ENCODE results near the gene PPTC7. TPM values are rescaled to one million over a fixed set of nuclear protein-coding genes. Genes with fewer than 3 reads are reported as not detected.

Gene PPTC7
- total and polyA plus RNA-seq, 2 of the 13 experiments (the other 11 are each of a cell fraction or from before 2014, with no cell fraction given), result 4.8 to 12.3 TPM

- TF ChIP-seq TCF12 (IDR thresholded peaks at IDR 0.05), result no peak
- no peak for TF ChIP-seq TCF12 (CRISPR knock-in tag; IDR thresholded peaks at IDR 0.05)
- TF ChIP-seq ZNF362 (CRISPR knock-in tag; IDR thresholded peaks at IDR 0.05; ENCODE audit: borderline replicate concordance), result peak; percentile 98
- no peak for TF ChIP-seq ZNF709 (CRISPR knock-in tag; IDR thresholded peaks at IDR 0.05)
- TF ChIP-seq TBX3 (IDR thresholded peaks at IDR 0.05; ENCODE audit: borderline replicate concordance), result peak; percentile 45; the same call in 1 of the 2 replicates
- TF ChIP-seq ZNF136 (CRISPR knock-in tag; IDR thresholded peaks at IDR 0.05; ENCODE audit: low read depth), result no peak
- TF ChIP-seq SATB2 (CRISPR knock-in tag; IDR thresholded peaks at IDR 0.05), result 0 out of 2 replicates have a peak, but pooled peaks have one; percentile 30
- TF ChIP-seq ZFP36 (IDR thresholded peaks at IDR 0.05; ENCODE audit: borderline replicate concordance, low read depth, low read length, partially characterized antibody), result no peak
- no peak for TF ChIP-seq NCOA1 (CRISPR knock-in tag; IDR thresholded peaks at IDR 0.05)
- TF ChIP-seq RFXANK (CRISPR knock-in tag; IDR thresholded peaks at IDR 0.05), result no peak
- no peak for TF ChIP-seq CBFB (CRISPR knock-in tag; IDR thresholded peaks at IDR 0.05)
- 0 out of 2 replicates have a peak, but pooled peaks have one; percentile 43 for TF ChIP-seq AKAP8 (CRISPR knock-in tag; IDR thresholded peaks at IDR 0.05)
- peak; percentile 89 for TF ChIP-seq GATAD2A (CRISPR knock-in tag; IDR thresholded peaks at IDR 0.05)
- TF ChIP-seq BRD4 (CRISPR knock-in tag; IDR thresholded peaks at IDR 0.05), result no peak
- TF ChIP-seq CEBPB (IDR thresholded peaks at IDR 0.05; ENCODE audit: borderline replicate concordance, low read depth, low read length), result peak; percentile 98
- no peak for TF ChIP-seq ZNF670 (CRISPR knock-in tag; IDR thresholded peaks at IDR 0.05; ENCODE audit: borderline replicate concordance)
- no peak for TF ChIP-seq JUN (CRISPR knock-in tag; IDR thresholded peaks at IDR 0.05)
- TF ChIP-seq CBX1 (IDR thresholded peaks at IDR 0.05; ENCODE audit: low read depth), result no peak
- no peak for TF ChIP-seq ZNF512 (CRISPR knock-in tag; IDR thresholded peaks at IDR 0.05)
- TF ChIP-seq SMAD3 (CRISPR knock-in tag; IDR thresholded peaks at IDR 0.05), result peak; percentile 74; the same call in 1 of the 2 replicates
- TF ChIP-seq ZNF597 (CRISPR knock-in tag; IDR thresholded peaks at IDR 0.05), result no peak
- no peak for TF ChIP-seq FOXA1 (IDR thresholded peaks at IDR 0.05)
- TF ChIP-seq FOXA1 (CRISPR knock-in tag; IDR thresholded peaks at IDR 0.05), result peak; percentile 59; the same call in 1 of the 2 replicates
- peak; percentile 68; the same call in 1 of the 2 replicates for TF ChIP-seq CREM (IDR thresholded peaks at IDR 0.05)
- TF ChIP-seq CREM (CRISPR knock-in tag; IDR thresholded peaks at IDR 0.05), result no peak
- no peak for TF ChIP-seq CENPX (CRISPR knock-in tag; IDR thresholded peaks at IDR 0.05)
- no peak for TF ChIP-seq ZNF337 (CRISPR knock-in tag; IDR thresholded peaks at IDR 0.05; ENCODE audit: borderline replicate concordance, low read depth)
- TF ChIP-seq SP140L (CRISPR knock-in tag; IDR thresholded peaks at IDR 0.05; ENCODE audit: borderline replicate concordance), result no peak
- TF ChIP-seq STAT6 (CRISPR knock-in tag; IDR thresholded peaks at IDR 0.05; ENCODE audit: borderline replicate concordance), result no peak
Measured at GRCh38 chr12:110575326-110575725, 7.8 kb downstream of the PPTC7 start (continued).
